Mesothelial cell of epicardium (in vitro differentiated cells): Measurements from ENCODE around the gene OPCML. TPM values are rescaled to one million over a fixed set of nuclear protein-coding genes. Genes with fewer than 3 reads are reported as not detected.

Experiments
- DNase-seq, 2 experiments: peaks; one replicate each; pipeline ENCODE4 v3.0.0; 2021; ENCODE audit warnings: low spot score in 2 of 2; ENCODE audit not compliant: unreplicated experiment in 2 of 2
- H3K27ac Mint-ChIP-seq: 2 replicates; pipeline ENCODE4 v1.8.0; 2021; ENCODE audit warnings: mixed read lengths
- H3K27me3 Mint-ChIP-seq: 2 replicates; pipeline ENCODE4 v1.8.0; 2021; ENCODE audit warnings: low read depth, mixed read lengths
- H3K36me3 Mint-ChIP-seq: 2 replicates; pipeline ENCODE4 v1.8.0; 2021; ENCODE audit warnings: mixed read lengths
- H3K4me1 Mint-ChIP-seq: 2 replicates; pipeline ENCODE4 v1.8.0; 2021; ENCODE audit warnings: mixed read lengths
- H3K4me3 Mint-ChIP-seq: 2 replicates; pipeline ENCODE4 v1.8.0; 2021; ENCODE audit warnings: mild to moderate bottlenecking, moderate library complexity, mixed read lengths
- H3K9me3 Mint-ChIP-seq: 2 replicates; pipeline ENCODE4 v1.8.0; 2021; ENCODE audit warnings: mixed read lengths
- total RNA-seq: library from RNA; stranded (reverse); gene quantifications from 3 replicates; pipeline ENCODE4 v1.2.1, GENCODE V29; 2021
- TF ChIP-seq, protein P1 (sequence below): fragments of 200-600 bp; sonication (generic); IDR thresholded peaks from one replicate; pipeline ENCODE4 v1.5.0; 2021; ENCODE audit warnings: antibody characterized with exemption; ENCODE audit not compliant: unreplicated experiment

Gene OPCML
- total RNA-seq, 1 donor from 2014 or later, result 3.0 TPM

DNA sequence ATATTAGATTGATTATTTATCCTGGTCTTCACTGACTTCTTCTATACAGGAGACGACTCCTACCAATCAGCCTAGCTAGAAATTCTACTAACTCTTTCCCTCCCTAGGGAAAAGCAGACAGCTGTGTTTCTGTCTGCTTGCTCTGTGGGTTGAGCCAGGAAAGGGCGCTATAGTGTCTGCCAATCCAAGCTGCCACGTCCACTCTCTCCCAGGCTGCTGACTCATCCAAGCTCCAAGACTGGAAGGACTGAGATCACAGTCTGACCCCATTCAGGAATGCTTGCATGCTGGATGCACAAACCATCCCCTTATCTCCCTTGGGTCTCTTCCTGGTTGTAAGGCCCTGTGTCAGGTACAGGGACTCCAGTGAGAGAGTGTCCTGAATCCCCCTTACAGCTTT, 955.6 kb downstream of the OPCML start:
- Mint-ChIP-seq H3K4me1 (no peaks in the 10 kb centered on the region), H3K27ac (no peak overlapping the region), H3K36me3 (peaks cover 8% of the 10 kb centered on the region), H3K9me3 (peaks cover 30% of the 10 kb centered on the region), H3K4me3 (no peak overlapping the region), H3K27me3 (no peaks in the 10 kb centered on the region)
- TF ChIP-seq, protein P1, sequence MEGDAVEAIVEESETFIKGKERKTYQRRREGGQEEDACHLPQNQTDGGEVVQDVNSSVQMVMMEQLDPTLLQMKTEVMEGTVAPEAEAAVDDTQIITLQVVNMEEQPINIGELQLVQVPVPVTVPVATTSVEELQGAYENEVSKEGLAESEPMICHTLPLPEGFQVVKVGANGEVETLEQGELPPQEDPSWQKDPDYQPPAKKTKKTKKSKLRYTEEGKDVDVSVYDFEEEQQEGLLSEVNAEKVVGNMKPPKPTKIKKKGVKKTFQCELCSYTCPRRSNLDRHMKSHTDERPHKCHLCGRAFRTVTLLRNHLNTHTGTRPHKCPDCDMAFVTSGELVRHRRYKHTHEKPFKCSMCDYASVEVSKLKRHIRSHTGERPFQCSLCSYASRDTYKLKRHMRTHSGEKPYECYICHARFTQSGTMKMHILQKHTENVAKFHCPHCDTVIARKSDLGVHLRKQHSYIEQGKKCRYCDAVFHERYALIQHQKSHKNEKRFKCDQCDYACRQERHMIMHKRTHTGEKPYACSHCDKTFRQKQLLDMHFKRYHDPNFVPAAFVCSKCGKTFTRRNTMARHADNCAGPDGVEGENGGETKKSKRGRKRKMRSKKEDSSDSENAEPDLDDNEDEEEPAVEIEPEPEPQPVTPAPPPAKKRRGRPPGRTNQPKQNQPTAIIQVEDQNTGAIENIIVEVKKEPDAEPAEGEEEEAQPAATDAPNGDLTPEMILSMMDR, result no peak
- no peak for DNase-seq

DNA sequence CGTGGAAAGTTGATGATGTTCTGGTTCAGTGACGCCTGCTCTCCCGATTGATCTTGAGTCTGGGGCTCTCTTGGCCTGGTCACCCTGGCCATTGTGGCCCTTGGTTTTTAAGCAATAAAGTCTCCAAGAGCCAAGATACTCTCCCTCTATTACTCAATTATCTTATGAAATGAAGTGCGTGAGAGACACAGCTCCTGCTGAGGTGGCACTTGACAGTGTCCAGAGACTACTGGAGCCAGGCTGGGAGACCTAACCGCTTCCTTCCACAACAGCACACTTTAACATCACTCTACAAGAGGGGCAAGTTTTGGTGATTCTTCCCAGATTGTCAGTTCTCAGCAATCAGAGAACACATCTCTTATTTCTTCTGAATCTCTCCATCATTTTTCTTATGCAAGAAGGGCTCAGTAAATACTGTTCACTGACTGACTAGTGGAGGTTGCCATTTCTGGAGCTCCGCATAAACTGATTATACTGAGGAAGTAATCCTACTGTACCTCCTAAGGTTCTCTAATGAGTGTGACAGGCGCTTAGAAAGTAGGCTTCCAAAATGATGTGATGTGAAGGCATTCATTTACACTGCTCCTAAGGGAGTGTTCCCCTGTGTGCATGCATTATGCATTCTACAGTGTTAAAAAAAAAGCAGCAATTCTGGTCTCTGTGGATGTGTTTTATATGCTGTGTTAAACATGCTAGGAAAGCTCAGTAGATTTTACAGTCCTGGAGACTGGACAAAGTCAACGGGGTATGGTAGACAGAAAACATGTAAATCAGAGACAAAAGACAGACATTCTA, 968.0 kb downstream of the OPCML start:
- H3K4me3 Mint-ChIP-seq, result no peak overlapping the region
- no peaks in the 10 kb centered on the region for H3K9me3 Mint-ChIP-seq
- no peaks in the 10 kb centered on the region for H3K36me3 Mint-ChIP-seq
- DNase-seq, result no peak
- TF ChIP-seq, protein P1, result no peak
- no peak overlapping the region for H3K27ac Mint-ChIP-seq
- peaks cover 25% of the 10 kb centered on the region for H3K4me1 Mint-ChIP-seq
- H3K27me3 Mint-ChIP-seq, result peaks cover 8% of the 10 kb centered on the region

DNA sequence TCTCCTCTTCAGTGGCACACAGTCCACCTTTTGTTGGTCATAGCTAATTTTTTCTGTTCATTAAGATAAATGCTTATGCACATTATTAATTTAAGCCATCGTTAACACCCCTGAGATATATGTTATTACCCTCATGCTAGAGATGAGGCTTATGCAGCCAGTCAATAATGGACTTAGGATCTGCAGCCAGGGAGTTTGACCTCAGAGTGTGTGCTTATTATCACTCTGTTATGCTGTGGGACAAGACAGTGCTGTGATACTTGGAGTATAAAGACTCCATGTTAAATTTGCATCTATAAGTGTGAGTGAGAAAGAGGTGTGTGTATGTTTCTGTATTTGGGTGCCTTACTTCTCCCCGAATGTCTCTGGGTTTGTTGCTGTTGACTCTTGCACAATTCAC, 969.3 kb downstream of the OPCML start:
- no peaks in the 10 kb centered on the region for H3K9me3 Mint-ChIP-seq
- H3K4me1 Mint-ChIP-seq, result peaks cover 35% of the 10 kb centered on the region
- no peak overlapping the region for H3K27ac Mint-ChIP-seq
- TF ChIP-seq, protein P1, result no peak
- no peak overlapping the region for H3K4me3 Mint-ChIP-seq
- H3K27me3 Mint-ChIP-seq, result peaks cover 8% of the 10 kb centered on the region
- no peaks in the 10 kb centered on the region for H3K36me3 Mint-ChIP-seq
- DNase-seq, result no peak

DNA sequence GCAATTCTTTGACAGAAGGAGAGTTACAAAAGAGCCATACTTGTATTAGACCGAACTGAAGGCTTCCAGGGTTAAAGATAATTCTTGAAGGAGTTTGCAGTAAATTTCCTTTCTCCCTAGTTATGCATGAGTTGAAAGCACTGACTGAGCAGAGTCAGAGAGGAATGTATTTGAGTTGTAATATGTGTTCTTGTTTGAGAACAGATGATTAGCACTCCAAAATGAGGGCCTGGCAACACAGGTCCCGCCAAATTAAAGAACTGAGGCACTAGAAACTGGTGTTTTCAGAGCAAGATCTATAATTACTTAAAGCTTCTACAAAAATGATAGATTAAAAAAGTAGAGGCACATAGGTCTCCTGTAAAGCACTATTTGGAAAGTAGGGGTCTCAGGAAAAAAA, 970.4 kb downstream of the OPCML start:
- H3K27ac Mint-ChIP-seq, result no peak overlapping the region

DNA sequence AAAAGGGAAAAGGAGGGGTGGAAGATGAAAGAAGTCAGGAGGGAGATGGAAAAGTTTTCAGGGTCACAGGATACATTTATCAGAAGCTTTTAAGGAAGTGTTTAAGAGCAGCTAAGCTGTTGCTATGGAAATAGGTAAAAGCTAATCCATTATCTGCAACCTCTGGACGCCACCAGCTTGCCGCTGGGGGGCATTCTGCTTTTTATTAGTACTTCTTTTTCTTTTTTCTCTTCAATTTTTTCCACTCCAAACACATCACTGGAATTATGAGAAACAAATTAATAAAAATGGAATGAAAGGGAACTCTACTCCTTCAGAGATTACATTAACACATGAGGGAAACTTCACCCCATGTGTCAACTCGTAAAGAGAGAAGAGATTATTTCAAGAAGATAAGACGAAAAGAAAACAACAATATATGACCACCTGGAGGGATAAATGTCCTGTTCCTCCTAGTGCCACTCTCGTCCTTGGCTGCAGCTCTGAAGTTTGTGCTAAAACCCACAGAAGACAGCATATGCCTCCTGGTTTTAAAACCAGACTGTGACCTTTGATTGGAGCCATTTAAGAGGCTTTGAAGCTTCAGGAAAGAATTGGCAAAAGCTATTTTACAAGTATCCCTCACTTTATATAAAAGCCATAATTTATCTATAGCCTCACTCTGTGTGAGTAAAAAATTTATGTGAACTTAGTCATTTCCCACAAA, 972.8 kb downstream of the OPCML start:
- no peak for DNase-seq
- Mint-ChIP-seq H3K36me3 (no peaks in the 10 kb centered on the region), H3K4me1 (peaks cover 50% of the 10 kb centered on the region), H3K27me3 (peaks cover 2% of the 10 kb centered on the region), H3K27ac (peak overlapping the region; percentile 55), H3K9me3 (peaks cover 4% of the 10 kb centered on the region), H3K4me3 (no peak overlapping the region)
- TF ChIP-seq, protein P1, result no peak

More for the DNA sequence above, 970.4 kb downstream of the OPCML start:
- peaks cover 42% of the 10 kb centered on the region for H3K4me1 Mint-ChIP-seq
- no peaks in the 10 kb centered on the region for H3K36me3 Mint-ChIP-seq
- peaks cover 8% of the 10 kb centered on the region for H3K27me3 Mint-ChIP-seq
- H3K9me3 Mint-ChIP-seq, result no peaks in the 10 kb centered on the region
- no peak overlapping the region for H3K4me3 Mint-ChIP-seq
- DNase-seq, result no peak
- TF ChIP-seq, protein P1, result no peak
